ENCODE results near the gene ANAPC1. TPM values are rescaled to one million over a fixed set of nuclear protein-coding genes. Genes with fewer than 3 reads are reported as not detected.
"Not testable (repeated sequence)": the region's sequence is repeated elsewhere in the genome, so short reads cannot be mapped to it uniquely, and the experiment has no call there.

Gene ANAPC1
- total RNA-seq, 2 donors from 2014 or later: 33.6 to 45.6 TPM

- H3K36me3 ChIP-seq: no peaks in the 10 kb centered on the region
- peaks cover 32 to 64% of the 10 kb centered on the region in 2 donors for H3K4me1 ChIP-seq (ENCODE audit: control insufficient read depth in 1 of 2, low read depth in 2 of 2)
- no peak for TF ChIP-seq CTCF (IDR thresholded peaks at IDR 0.05)
- no peak overlapping the region for H3K4me3 ChIP-seq
- no peaks in the 10 kb centered on the region for H3K27me3 ChIP-seq (replicated peaks; ENCODE audit: insufficient read depth)
- no peaks in the 10 kb centered on the region for H3K9me3 ChIP-seq
- no peak for ATAC-seq (ENCODE audit: insufficient number of reproducible peaks, low FRiP score, low read depth)
- H3K27ac ChIP-seq: no peak overlapping the region
- DNase-seq (ENCODE audit: low spot score): no peak
These were observed 24.6 kb upstream of the ANAPC1 start for GRCh38 chr2:111908578-111908977.

- Histone ChIP-seq H3K4me3 (peak overlapping the region; percentile 50), H3K27me3 (replicated peaks; ENCODE audit: insufficient read depth) (no peaks in the 10 kb centered on the region), H3K27ac (peak overlapping the region; percentile 31 to 90), H3K9me3 (no peaks in the 10 kb centered on the region), H3K4me1 (ENCODE audit: control insufficient read depth in 1 of 2, low read depth in 2 of 2) (peaks cover 35 to 80% of the 10 kb centered on the region in 2 donors), H3K36me3 (no peaks in the 10 kb centered on the region)
- ATAC-seq (ENCODE audit: insufficient number of reproducible peaks, low FRiP score, low read depth) (no peak), DNase-seq (ENCODE audit: low spot score) (no peak)
- TF ChIP-seq CTCF (IDR thresholded peaks at IDR 0.05): no peak
These were observed 22.2 kb upstream of the ANAPC1 start for GRCh38 chr2:111905990-111906735.

GRCh38 chr2:111905475-111905869, 21.5 kb upstream of the ANAPC1 start:
- H3K4me3 ChIP-seq; H3K36me3 ChIP-seq; DNase-seq (ENCODE audit: low spot score); ATAC-seq (ENCODE audit: insufficient number of reproducible peaks, low FRiP score, low read depth); H3K9me3 ChIP-seq; H3K27me3 ChIP-seq (replicated peaks; ENCODE audit: insufficient read depth): not testable (repeated sequence)
- peaks cover 37 to 79% of the 10 kb centered on the region in 2 donors for H3K4me1 ChIP-seq (ENCODE audit: control insufficient read depth in 1 of 2, low read depth in 2 of 2)
- H3K27ac ChIP-seq: peak overlapping the region; percentile 31 to 90

- Histone ChIP-seq H3K36me3 (no peaks in the 10 kb centered on the region), H3K4me1 (ENCODE audit: control insufficient read depth in 1 of 2, low read depth in 2 of 2) (peaks cover 43 to 85% of the 10 kb centered on the region in 2 donors), H3K4me3 (peak overlapping the region; percentile 9), H3K9me3 (no peaks in the 10 kb centered on the region), H3K27me3 (replicated peaks; ENCODE audit: insufficient read depth) (no peaks in the 10 kb centered on the region), H3K27ac (peak overlapping the region; percentile 31 to 90)
- TF ChIP-seq CTCF (IDR thresholded peaks at IDR 0.05): no peak
- DNase-seq (ENCODE audit: low spot score) (no peak), ATAC-seq (ENCODE audit: insufficient number of reproducible peaks, low FRiP score, low read depth) (peak; percentile 52)
These were observed 20.9 kb upstream of the ANAPC1 start for GRCh38 chr2:111904726-111905474.

- no peaks in the 10 kb centered on the region for H3K36me3 ChIP-seq
- no peak for TF ChIP-seq CTCF (IDR thresholded peaks at IDR 0.05)
- no peaks in the 10 kb centered on the region for H3K27me3 ChIP-seq (replicated peaks; ENCODE audit: insufficient read depth)
- no peaks in the 10 kb centered on the region for H3K9me3 ChIP-seq
- no peak overlapping the region for H3K4me3 ChIP-seq
- ATAC-seq (ENCODE audit: insufficient number of reproducible peaks, low FRiP score, low read depth): no peak
- H3K27ac ChIP-seq: peak overlapping the region; percentile 31 to 90
- H3K4me1 ChIP-seq (ENCODE audit: control insufficient read depth in 1 of 2, low read depth in 2 of 2): peaks cover 43 to 85% of the 10 kb centered on the region in 2 donors
- DNase-seq (ENCODE audit: low spot score): no peak
These were observed 20.0 kb upstream of the ANAPC1 start for GRCh38 chr2:111903930-111904439.

Data from thoracic aorta (tissue), 2 donors.